Gastroesophageal sphincter (tissue), 4 donors: ENCODE data around the gene SOX8. TPM values are rescaled to one million over a fixed set of nuclear protein-coding genes. Genes with fewer than 3 reads are reported as not detected.

ENCODE experiments used
- ATAC-seq: fragments of 150-250 bp; one replicate; pipeline ENCODE4 v1.9.1; 2016; ENCODE audit warnings: mild to moderate bottlenecking, moderate library complexity
- H3K27ac ChIP-seq, 4 donors: fragments of 200-600 bp; sonication (generic) in 3 of 4; 1 replicate in 3 of 4; 2 replicates in 1 of 4; pipeline ENCODE4 v1.5.1; 2016 to 2019
- H3K27me3 ChIP-seq: fragments of 200-600 bp; sonication (generic); one replicate; pipeline ENCODE4 v1.5.1; 2019
- H3K36me3 ChIP-seq, 2 donors: fragments of 200-600 bp; sonication (generic); one replicate each; pipeline ENCODE4 v1.5.1; 2019; ENCODE audit warnings: control low read depth in 1 of 2
- H3K4me1 ChIP-seq, 3 donors: fragments of 200-600 bp; sonication (generic); 1 replicate in 2 of 3; 2 replicates in 1 of 3; pipeline ENCODE4 v1.5.1; 2016 to 2019; ENCODE audit warnings: control low read depth in 2 of 3
- H3K4me3 ChIP-seq, 2 donors: fragments of 200-600 bp; sonication (generic); one replicate each; pipeline ENCODE4 v1.5.1; 2019; ENCODE audit warnings: mild to moderate bottlenecking in 1 of 2, moderate library complexity in 1 of 2
- H3K9me3 ChIP-seq, 3 donors: fragments of 200-600 bp; sonication (generic); one replicate each; pipeline ENCODE4 v1.5.1; 2017 to 2019; ENCODE audit warnings: control low read depth in 2 of 3
- EP300 ChIP-seq: sonication (generic); formaldehyde crosslinking; IDR thresholded peaks from one replicate; pipeline ENCODE4 v1.6.1; 2017; ENCODE audit warnings: antibody characterized with exemption, mild to moderate bottlenecking
- POLR2A ChIP-seq, 2 donors: fragments of 450-650 bp; IDR thresholded peaks; one replicate each; pipeline ENCODE4 v1.6.1; 2017; ENCODE audit warnings: antibody characterized with exemption in 2 of 2, mild to moderate bottlenecking in 2 of 2, moderate library complexity in 1 of 2
- POLR2AphosphoS5 ChIP-seq: sonication (generic); formaldehyde crosslinking; IDR thresholded peaks from one replicate; pipeline ENCODE4 v1.6.1; 2017; ENCODE audit warnings: antibody characterized with exemption
- WGBS, 2 donors: methylation state at CpG; one replicate each; pipeline ENCODE4 v1.1.5; 2018; ENCODE audit warnings: low coverage in 1 of 2; 5-methylcytosine and 5-hydroxymethylcytosine counted together
- total RNA-seq, 4 donors: library from RNA; depleted of rRNA; stranded (reverse); fragments of >200 nt; gene quantifications; one replicate each; pipeline ENCODE4 v1.1.0, GENCODE V29; 2016
- TF ChIP-seq, protein P1 (sequence below), 4 experiments: fragments of 200-600 bp in 2 of 4; fragments of 450-650 bp in 2 of 4; sonication (generic) in 1 of 4; IDR thresholded peaks; one replicate each; pipeline ENCODE4 v1.5.1; 2017 to 2019; ENCODE audit warnings: antibody characterized with exemption in 4 of 4, mild to moderate bottlenecking in 2 of 4, moderate library complexity in 2 of 4

The SOX8 gene
- total RNA-seq, 4 donors from 2014 or later, result 2.0 to 4.5 (median 3.6) TPM

DNA sequence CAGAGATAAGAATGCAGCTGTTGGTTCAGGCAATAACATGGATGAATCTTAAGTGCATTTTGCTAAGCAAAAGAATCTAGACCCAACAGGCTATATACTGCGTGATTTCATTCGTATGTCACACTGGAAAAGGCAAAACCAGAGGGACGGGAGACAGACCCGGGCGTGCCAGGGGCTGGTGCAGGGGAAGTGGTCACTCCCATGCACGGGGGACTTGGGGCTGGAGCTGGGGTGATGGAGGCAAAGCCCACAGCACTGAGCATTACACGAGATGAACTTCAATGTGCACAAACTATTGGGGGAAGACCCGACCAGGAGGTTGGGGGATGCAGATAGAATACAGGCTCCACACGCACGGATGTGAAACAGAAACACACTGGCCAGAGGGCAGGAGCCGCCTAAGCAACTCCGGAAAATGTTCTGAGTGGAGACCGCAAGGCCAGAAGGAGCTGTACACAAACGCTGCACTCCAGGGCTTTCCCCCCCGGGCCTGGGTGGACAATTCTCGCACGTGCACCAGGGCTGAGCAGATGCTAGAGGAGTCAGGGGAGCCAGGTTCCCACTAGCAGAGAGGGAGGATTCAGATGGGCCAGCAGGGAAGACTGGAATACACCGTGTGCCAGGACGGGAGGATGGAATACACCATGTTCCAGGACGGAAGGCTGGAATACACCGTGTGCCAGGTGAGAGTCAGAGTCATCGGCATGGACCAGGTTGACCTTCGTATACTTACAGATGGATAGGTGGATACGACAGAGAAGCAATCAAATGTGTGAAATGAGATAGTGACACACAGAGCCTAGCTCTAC, 22.1 kb upstream of the SOX8 start:
- Histone ChIP-seq H3K4me1 (no peaks in the 10 kb centered on the region), H3K27me3 (no peaks in the 10 kb centered on the region), H3K27ac (no peak overlapping the region), H3K36me3 (peaks cover 0 to 21% of the 10 kb centered on the region in 2 donors), H3K9me3 (peaks cover 0 to 10% (median 0%) of the 10 kb centered on the region in 3 donors), H3K4me3 (no peak overlapping the region)
- 82 to 84% methylated on average over 17 to 22 of the region's 24 CpGs for WGBS, 2 donors
- no peak for ATAC-seq
- TF ChIP-seq EP300, result no peak
- no peak for TF ChIP-seq POLR2A (IDR thresholded peaks at IDR 0.05)
- TF ChIP-seq, protein P1, sequence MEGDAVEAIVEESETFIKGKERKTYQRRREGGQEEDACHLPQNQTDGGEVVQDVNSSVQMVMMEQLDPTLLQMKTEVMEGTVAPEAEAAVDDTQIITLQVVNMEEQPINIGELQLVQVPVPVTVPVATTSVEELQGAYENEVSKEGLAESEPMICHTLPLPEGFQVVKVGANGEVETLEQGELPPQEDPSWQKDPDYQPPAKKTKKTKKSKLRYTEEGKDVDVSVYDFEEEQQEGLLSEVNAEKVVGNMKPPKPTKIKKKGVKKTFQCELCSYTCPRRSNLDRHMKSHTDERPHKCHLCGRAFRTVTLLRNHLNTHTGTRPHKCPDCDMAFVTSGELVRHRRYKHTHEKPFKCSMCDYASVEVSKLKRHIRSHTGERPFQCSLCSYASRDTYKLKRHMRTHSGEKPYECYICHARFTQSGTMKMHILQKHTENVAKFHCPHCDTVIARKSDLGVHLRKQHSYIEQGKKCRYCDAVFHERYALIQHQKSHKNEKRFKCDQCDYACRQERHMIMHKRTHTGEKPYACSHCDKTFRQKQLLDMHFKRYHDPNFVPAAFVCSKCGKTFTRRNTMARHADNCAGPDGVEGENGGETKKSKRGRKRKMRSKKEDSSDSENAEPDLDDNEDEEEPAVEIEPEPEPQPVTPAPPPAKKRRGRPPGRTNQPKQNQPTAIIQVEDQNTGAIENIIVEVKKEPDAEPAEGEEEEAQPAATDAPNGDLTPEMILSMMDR (IDR thresholded peaks at IDR 0.05), result no peak
- TF ChIP-seq POLR2AphosphoS5, result no peak

DNA sequence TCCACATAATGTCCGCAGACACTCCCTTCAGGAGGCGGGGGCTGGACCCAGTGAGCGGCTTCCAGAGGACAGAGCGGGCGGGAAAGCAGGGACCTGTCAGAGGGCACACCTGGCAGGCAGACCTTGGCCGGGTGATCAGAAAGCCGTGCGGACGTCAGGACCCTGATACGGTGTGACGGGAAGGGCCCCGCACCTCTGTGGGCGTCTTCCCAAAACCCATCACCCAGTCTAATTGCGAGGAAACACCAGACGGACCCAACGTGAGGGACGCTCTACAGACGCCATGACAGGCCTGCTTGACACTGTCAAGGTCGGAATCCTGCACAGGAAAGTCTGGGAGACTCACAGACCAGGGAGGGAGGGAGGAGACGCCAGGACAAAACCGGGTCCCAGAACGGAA, 19.2 kb upstream of the SOX8 start:
- Histone ChIP-seq H3K4me3 (no peak overlapping the region), H3K27me3 (no peaks in the 10 kb centered on the region), H3K36me3 (peaks cover 0 to 38% of the 10 kb centered on the region in 2 donors), H3K4me1 (no peaks in the 10 kb centered on the region), H3K27ac (no peak overlapping the region), H3K9me3 (peaks cover 0 to 4% (median 0%) of the 10 kb centered on the region in 3 donors)
- no peak for ATAC-seq
- 86 to 88% methylated on average over 7 to 11 of the region's 22 CpGs for WGBS, 2 donors
- TF ChIP-seq, protein P1 (IDR thresholded peaks at IDR 0.05), result no peak
- no peak for TF ChIP-seq EP300
- no peak for TF ChIP-seq POLR2AphosphoS5
- no peak for TF ChIP-seq POLR2A (IDR thresholded peaks at IDR 0.05)

DNA sequence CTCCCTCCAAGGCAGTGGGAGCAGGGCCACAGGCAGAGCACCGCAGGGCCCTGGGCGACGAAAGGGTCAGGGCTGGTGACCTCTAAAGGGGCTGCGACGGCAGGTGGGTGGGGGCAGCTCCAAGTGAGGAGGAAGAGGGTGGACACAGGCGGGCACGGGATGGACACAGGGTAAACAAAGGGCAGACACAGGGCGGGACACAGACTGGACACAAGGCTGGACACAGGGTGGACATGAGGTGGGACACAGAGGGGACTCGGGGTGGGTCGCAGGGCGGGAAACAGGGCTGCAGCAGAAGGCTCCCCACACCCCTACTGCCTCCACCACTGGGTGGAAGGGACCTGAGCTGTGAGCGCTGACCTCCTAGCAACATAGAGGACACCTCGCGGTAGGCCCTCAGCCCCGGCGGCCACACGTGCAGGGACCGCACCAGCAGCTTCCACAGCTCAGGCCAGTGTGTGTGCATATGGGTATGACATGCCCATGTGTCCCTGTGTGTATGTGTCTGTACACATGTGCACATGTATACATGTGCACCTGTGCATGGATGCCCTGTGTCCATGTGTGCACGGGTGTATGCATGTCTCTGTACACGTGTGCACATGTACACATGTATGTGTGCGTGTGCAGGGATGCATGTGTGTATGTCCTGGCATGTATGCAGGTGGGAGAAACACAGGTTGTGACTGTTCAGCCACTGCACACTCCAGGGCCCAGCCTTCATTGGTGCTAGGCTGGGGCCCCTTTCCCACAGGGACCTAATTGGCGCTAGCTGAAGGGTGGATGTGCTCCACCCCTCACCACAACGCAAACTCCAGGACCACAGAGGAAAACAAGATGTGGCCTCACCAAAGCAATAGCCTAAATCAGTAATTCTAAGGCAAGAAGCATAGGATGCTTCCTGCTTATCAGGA, 18.4 kb upstream of the SOX8 start:
- Histone ChIP-seq H3K4me3 (no peak overlapping the region), H3K27ac (no peak overlapping the region), H3K4me1 (peaks cover 0 to 3% (median 0%) of the 10 kb centered on the region in 3 donors), H3K36me3 (peaks cover 0 to 46% of the 10 kb centered on the region in 2 donors), H3K9me3 (no peaks in the 10 kb centered on the region), H3K27me3 (no peaks in the 10 kb centered on the region)
- TF ChIP-seq POLR2A (IDR thresholded peaks at IDR 0.05) (no peak), EP300 (no peak), POLR2AphosphoS5 (no peak)
- TF ChIP-seq, protein P1 (IDR thresholded peaks at IDR 0.05), result no peak
- no peak for ATAC-seq
- 67 to 83% methylated on average over 1 to 10 of the region's 23 CpGs for WGBS, 2 donors

DNA sequence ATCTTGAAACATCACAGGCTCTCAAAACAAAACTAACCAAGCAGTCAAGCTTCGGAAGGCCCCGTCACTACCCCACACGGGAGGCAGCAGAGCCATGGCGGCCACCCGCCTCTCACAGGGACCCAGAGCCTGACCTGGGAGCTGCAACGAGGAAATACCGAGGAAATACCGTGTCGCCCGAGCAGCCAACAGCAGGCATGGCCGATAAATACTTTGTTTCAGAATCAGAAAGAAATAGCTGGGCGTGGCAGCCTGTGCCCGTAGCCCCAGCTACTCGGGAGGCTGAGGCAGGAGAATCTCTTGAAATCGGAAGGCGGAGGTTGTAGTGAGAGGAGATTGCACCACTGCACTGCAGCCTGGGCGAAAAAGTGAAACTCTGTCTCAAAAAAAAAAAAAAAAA, 17.7 kb upstream of the SOX8 start:
- ATAC-seq, result no peak
- H3K27ac ChIP-seq, result no peak overlapping the region

More for the DNA sequence above, 17.7 kb upstream of the SOX8 start:
- H3K36me3 ChIP-seq, result peaks cover 0 to 49% of the 10 kb centered on the region in 2 donors
- H3K27me3 ChIP-seq, result no peaks in the 10 kb centered on the region
- TF ChIP-seq EP300 (no peak), POLR2A (IDR thresholded peaks at IDR 0.05) (no peak), POLR2AphosphoS5 (no peak)
- TF ChIP-seq, protein P1 (IDR thresholded peaks at IDR 0.05), result no peak
- no peaks in the 10 kb centered on the region for H3K9me3 ChIP-seq
- no peak overlapping the region for H3K4me3 ChIP-seq
- 67 to 78% methylated on average over 14 to 17 of the region's 17 CpGs for WGBS, 2 donors
- peaks cover 0 to 11% (median 0%) of the 10 kb centered on the region in 3 donors for H3K4me1 ChIP-seq
